ENCODE measurements around the gene AKT2.

AKT2 gene

DNA sequence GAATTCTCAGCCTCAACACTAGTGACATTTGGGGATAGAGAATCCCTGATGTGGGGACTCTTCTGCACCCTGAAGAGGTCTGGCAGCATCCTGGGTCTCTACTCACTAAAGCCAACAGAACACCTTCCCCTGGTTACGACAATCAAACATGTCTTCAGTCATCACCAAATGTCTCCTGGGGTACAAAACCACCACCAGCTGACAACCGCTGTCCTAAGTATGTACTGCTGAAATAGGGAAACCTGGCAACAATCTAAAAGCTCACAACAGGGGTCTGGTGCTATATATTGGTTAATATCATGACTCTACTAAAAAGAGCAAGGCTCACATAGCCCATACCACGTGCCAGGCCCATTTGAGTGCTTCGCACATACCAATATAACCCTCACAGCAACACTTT lies 13.4 kb downstream of the AKT2 start:
- DNase-seq = no peak

DNA sequence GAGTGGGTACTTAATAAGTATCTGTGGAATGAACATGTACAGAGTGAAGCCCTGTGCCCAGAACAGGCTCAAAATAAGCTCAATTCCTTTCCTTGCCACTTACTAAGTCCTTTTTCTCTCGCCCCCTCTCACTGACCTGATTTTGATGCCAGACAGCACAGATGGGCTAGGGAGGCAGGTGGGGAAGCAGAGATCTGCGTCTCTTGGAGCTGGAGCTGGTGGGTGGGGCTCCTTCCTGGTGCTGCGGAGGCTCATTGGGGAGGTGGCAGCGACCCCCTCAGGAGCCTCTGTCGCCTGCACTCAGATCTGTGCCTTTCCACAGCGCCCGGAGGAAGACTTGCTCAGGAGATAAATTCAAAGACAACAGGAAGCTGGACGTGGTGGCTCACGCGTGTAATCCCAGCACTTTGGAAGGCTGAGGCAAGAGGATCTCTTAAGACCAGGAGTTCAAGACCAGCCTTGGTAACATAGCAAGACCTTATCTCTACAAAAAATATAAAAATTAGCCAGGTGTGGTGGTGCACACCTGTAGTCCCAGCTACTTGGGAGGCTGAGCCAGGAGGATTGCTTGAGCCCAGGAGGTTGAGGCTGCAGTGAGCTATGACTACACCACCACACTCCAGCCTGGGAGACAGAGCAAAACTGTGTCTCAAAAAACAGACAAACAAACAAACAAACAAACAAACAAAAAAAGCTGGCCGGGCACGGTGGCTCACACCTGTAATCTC lies 14.6 kb downstream of the AKT2 start:
- no peak for DNase-seq

DNA sequence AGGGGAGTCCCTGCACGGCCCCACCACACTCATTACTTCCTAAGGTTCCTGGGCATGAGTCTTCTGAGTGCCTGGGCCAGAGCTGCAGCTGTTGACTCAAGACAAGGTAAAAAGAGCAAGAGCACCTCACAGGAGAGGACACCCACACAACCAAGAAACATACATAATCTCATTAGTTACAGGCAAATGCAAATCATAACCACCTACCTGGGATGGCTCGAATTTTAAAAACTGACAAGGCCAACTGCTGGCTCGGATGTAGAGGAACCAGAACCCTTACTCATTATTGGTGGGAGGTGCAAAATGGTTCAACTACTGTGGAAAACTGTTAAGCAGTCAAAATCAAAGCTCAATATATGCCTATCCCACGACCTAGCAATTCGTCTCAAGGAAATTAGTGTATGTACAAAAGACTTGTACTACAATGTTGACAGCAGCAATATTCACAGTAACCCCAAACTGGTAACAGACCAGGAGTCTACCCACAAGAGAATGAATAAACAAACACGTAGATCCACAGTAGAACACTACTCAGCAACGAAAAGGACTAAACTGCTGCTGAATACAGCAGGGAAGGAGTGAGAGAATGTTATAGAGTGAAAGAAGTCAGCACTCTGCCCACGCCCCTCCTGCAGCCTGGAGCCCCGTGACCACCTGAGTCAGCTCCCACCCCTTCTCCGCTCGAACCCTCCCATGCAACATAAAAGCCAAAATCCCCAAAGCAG lies 15.8 kb downstream of the AKT2 start:
- DNase-seq = no peak

GRCh38 chr19:40267601-40267997 lies 17.5 kb downstream of the AKT2 start:
- DNase-seq = no peak

DNA sequence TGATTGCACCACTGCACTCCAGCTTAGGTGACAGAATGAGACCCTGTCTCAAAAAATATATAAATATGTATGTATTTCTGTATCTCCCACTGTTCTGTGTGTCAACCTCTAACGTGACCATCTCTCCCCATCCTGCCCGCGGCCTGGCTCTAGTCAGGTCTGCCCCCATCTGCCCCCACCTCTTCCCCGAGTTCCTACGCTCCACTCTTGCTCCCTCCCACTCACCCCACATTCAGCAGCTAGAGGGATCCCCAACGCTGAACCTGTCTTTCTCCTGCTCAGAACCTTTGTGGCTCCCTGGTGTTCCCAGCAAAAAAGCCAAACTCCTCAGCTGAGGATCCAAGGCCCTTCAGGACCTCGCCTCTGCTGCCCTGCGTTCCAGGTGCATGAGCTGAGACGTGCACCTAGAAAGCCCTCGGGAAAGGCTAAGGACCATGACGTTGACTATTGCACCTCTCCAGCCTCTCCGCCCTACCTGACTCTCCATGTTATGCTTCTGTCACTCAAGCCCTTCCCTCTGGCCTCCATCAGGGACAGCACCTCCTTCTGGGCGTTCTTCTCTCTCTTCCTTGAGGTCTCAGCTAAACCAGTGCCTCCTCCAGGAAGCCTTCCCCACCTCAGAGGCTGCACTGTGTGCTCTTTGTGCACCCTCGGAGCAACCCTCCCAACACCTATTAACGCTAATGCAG lies 18.1 kb downstream of the AKT2 start:
- no peak for DNase-seq

GRCh38 chr19:40266119-40266518 lies 19.0 kb downstream of the AKT2 start:
- DNase-seq = no peak

DNA sequence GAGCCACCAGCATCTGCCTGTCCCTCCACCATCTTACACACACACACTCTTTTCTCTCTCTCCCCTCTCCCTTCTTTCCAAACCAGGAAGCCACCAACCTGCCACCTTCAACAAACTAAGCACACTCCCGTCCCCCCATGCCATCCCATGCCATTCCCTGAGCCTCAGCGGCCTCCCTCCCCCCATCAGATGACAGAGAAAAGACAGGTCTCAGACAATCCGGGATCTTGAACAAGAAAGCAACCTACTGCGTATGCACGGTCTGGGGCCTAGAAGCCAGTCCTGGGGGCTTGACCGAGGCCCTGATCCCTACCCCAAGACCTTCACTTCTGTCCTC lies 19.4 kb downstream of the AKT2 start:
- DNase-seq = no peak

- no peak for DNase-seq
Observed at GRCh38 chr19:40265055-40265762, 19.9 kb downstream of the AKT2 start.

DNA sequence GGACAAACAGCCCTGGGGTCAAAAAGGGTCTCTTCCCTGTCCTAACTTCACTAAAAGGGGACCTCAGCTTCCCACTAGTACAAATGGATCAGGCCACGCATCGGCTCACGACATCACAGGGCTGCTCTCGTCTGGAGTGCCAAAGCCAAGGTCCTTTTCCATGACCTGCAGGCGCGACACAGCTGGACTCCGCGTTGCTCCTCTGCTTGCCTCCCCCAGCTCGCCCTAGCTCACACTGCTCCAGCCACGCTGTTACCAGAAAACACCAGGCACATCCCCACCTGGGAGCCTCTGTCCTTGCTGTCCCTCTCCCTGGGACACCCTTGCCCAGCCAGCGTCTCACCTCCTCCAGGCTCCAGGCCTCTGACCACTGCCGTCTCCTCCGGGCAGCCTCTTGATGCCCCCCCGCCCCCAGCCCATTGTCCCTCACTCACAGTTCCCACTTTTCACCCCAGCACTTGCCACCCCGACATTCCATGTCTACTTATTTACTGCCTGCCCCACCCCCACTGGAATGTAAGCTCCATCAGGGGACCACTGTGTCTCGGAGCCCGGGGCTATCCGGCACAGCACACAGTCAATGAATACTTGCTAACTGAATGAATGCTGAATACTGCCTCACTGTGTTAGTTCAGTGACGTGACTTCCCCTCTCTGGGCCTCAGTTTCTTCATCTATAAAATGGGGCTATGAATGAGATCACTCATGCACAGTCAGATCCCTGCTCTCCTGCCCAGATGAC lies 20.7 kb downstream of the AKT2 start:
- DNase-seq = no peak

DNA sequence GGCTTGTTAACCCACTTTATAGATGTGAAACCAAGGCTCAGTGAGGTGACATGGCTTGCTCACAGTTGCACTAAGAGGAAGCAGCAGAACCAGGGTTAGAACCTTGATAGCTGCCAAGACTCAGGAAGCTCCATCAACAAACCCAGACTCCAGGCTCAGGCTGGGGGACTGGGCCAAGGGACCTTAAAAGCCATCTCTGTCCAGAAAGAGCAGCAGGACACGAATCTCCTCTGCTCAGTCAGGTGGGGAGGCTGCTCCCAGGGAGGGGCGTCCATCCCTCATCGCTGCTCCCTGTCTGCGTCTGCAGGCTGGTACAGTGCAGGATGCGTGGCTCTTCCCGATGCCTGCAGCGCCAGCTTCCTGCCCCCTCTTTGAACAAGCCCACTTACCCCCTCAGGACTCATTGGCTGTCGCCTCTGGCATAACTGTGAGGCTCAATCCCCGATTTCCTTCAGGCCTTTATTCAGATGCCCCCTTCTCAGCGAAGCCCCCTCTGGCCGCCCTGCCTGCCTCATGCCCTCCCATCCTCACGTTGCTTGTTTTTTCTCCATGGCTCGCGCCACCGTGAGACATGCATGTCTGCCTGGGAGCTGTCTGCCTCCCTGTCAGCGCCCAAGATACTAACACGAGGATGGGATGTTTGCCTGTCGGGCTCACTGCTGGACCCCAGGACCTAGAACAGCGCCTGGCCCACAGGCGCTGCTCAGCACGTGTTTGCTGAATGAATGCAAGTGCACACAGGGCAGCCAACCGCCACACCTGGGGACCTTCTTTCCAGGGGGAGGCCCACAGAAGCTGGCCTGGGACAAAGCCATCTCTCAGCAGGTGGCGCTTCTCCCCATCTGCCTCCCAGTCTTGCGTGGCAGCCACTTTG lies 21.5 kb downstream of the AKT2 start:
- no peak for DNase-seq

GRCh38 chr19:40262422-40262821 lies 22.7 kb downstream of the AKT2 start:
- no peak for DNase-seq

DNA sequence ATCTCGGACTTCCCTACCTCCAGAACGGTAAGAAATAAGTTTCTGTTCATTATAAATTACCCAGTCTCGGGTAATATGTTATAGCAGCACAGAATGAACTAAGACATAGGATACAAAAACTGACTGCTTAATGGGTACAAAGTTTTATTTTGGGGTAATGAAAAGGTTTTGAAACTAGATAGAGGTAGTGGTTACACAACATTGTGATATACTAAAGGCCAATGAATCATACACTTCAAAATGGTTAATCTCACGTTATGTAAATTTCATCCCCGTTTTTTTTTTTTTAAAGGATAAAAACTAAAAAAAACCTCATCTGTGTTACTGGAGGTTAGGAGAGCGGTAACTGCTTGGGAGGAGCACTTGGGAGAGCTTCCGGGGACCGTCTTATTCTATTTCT lies 23.5 kb downstream of the AKT2 start:
- no peak for DNase-seq

GRCh38 chr19:40257096-40257517 lies 28.0 kb downstream of the AKT2 start:
- no peak for DNase-seq

GRCh38 chr19:40256512-40256911 lies 28.6 kb downstream of the AKT2 start:
- DNase-seq = no peak

DNA sequence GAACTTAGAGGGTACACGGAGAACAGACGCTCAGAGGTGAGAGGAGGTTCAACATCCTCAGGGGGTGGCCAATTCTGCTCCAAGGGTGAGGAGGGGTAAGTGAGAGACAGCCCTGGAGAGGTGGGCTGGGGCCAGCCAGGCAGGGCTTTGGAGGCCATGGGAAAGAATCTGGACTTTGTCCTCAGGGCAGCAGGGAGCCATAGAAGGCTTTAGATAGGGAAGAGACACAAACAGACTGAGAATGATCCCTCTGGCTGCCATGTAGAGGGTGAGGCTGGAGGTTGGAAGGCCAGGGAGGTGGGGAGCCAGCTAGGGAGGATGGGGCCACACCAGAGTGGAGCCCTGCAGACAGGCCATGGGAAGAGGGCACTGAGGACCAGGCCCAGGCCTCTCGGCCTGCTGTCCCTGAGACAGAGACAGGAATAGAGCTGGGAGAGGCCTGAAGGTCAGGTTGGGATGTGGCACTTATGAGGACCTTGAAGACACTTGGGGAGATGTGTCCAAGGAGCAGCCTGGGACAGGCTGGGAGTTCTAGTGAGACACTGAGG lies 29.5 kb downstream of the AKT2 start:
- no peak for DNase-seq

DNA sequence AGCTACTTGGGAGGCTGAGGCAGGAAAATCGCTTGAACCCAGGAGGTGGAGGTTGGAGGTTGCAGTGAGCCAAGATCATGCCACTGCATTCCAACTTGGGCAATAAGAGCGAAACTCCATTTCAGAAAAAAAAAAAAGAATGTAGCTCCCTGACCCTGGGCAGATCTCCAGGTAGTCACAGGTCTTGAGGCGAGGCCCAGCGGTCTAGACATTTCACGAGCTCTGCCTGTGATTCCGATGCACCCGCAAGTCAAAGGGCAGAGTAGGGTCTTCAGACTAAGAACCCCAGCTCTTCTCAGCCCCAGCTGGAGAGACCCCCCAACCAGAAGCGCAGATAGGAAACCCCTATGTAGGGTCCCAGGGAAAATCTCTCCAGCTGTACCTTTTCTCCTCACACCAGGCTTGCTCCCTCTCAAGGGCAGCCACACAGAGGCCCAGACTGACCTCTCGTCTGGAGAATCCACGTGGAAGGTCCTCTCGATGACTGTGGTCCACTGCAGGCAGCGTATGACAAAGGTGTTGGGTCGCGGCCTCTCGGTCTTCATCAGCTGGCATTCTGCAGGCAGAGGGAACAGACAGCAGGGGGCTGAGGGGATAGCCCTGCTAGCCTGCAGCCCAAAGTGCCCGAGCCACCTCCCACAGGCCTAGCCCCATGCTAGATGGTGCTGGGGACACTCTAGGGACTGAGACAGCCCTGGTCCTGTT lies 30.3 kb downstream of the AKT2 start:
- DNase-seq = no peak

GRCh38 chr19:40253611-40254092 lies 31.5 kb downstream of the AKT2 start:
- DNase-seq = no peak

DNA sequence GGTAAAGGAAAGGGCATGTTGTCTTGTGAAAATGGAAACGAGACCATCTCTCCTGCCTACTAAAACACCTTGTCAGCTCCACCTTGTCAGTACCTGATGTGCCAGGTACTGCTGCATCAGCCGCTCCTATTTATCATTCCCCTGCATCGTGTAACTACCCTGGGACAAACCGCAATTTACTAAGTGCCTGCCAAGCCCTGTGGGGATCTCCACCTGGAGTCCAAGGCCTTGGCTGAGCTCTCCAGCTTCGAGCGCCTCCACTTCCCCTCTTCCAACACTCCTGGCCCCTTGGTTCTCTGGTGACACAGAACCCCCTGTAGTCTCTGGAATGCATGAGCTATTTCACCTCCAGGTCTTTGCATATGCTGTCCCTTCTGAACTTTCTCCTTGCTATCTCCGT lies 32.8 kb downstream of the AKT2 start:
- no peak for DNase-seq

DNA sequence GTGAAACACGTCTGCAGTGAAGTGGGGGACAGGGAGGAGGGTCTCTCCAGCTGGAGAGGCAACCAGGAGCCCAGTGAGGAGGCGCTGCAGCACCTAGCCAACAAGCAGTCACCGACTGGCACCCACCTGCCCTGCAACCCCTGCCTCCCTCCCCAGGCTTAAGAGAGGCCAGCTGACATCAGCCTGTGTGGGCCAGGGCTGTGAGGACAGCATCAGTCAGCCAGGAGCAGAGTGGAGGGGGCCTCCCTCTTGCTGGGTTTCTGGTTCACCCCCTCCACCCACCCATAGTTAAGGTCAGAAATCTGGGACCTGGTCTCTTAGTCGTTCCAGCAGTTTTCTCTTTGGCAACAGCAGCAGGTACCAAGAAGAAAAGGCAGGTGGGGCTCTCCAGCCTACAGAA lies 33.2 kb downstream of the AKT2 start:
- DNase-seq = no peak

- DNase-seq = no peak
Observed at GRCh38 chr19:40251244-40251643, 33.9 kb downstream of the AKT2 start.

DNA sequence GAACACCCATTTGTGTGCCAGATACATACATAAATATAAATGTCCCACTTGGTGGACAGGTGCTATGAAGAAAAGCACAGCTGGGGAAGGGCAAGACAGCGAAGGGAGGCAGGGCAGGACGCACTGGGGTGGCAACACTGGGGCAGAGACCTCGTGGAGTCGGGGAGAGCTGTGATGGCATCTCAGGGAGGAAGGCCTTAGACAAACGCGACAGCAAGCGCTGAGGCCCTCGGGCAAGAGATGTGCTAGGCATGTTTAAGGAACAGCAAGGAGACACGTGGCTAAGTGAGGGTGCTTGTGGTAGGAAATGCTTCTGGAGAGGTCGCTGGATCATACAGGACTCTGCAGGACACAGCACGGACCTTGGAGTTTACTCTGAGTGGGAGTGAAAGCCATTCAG lies 35.4 kb downstream of the AKT2 start:
- no peak for DNase-seq
